Naive thymus-derived CD4-positive, alpha-beta T cell (primary cell): ENCODE results near the gene CRNKL1. TPM values are rescaled to one million over a fixed set of nuclear protein-coding genes. Genes with fewer than 3 reads are reported as not detected.

Source experiments
- ATAC-seq: fragments of 150-1000 bp; cut with Tn5 transposase; 2 replicates; pipeline ENCODE4 v1.10.0; 2021; ENCODE audit warnings: mild to moderate bottlenecking, moderate library complexity
- CTCF ChIA-PET: fragments of 350-600 bp; sonication (Branson Sonifier 250); formaldehyde crosslinking; loops from one replicate; lab custom pipeline; 2021; ENCODE audit warnings: antibody characterized with exemption; lab: Charles Lee
- POLR2A ChIA-PET: fragments of 350-600 bp; sonication (Branson Sonifier 250); formaldehyde crosslinking; loops from one replicate; lab custom pipeline; 2021; ENCODE audit warnings: antibody characterized with exemption, inconsistent platforms; lab: Charles Lee
- DNase-seq, 9 donors: peaks; one replicate each; pipeline versions ENCODE4 v3.0.0 to v3.0.0-alpha.2; 2020 to 2022; ENCODE audit warnings: mixed read lengths in 1 of 9
- H3K27ac ChIP-seq: one replicate; pipeline ENCODE4 v1.7.0; 2013; ENCODE audit warnings: mild to moderate bottlenecking, low read depth, low read length, moderate library complexity
- H3K27me3 ChIP-seq, 2 donors: one replicate each; pipeline ENCODE4 v1.7.0; 2013; ENCODE audit warnings: low read length in 2 of 2, mild to moderate bottlenecking in 2 of 2, moderate library complexity in 2 of 2; ENCODE audit not compliant: control insufficient read depth in 2 of 2, insufficient read depth in 2 of 2
- H3K36me3 ChIP-seq, 3 experiments: 1 replicate in 2 of 3; 2 replicates in 1 of 3; pipeline ENCODE4 v1.7.0; 2013; ENCODE audit warnings: low read length in 3 of 3, mild to moderate bottlenecking in 3 of 3, moderate library complexity in 1 of 3; ENCODE audit not compliant: insufficient read depth in 3 of 3, control insufficient read depth in 2 of 3
- H3K4me1 ChIP-seq, 2 donors: one replicate each; pipeline ENCODE4 v1.7.0; 2013; ENCODE audit warnings: low read length in 2 of 2, mild to moderate bottlenecking in 2 of 2, moderate library complexity in 1 of 2; ENCODE audit not compliant: control insufficient read depth in 2 of 2, insufficient read depth in 2 of 2
- H3K4me3 ChIP-seq: 2 replicates; pipeline ENCODE4 v1.7.0; 2013; ENCODE audit warnings: mild to moderate bottlenecking, low read length
- H3K9me3 ChIP-seq, 3 experiments: 1 replicate in 2 of 3; 2 replicates in 1 of 3; pipeline ENCODE4 v1.7.0; 2013; ENCODE audit warnings: low read length in 3 of 3; ENCODE audit not compliant: control insufficient read depth in 2 of 3
- H3K27ac Mint-ChIP-seq, 9 donors: one replicate each; pipeline ENCODE4 v1.8.0; 2020 to 2022; ENCODE audit warnings: mixed read lengths in 9 of 9, mild to moderate bottlenecking in 8 of 9, moderate library complexity in 5 of 9, inconsistent platforms in 2 of 9
- H3K27me3 Mint-ChIP-seq, 5 donors: one replicate each; pipeline ENCODE4 v1.8.0; 2021 to 2022; ENCODE audit warnings: mixed read lengths in 5 of 5, mild to moderate bottlenecking in 1 of 5
- H3K36me3 Mint-ChIP-seq, 5 donors: one replicate each; pipeline ENCODE4 v1.8.0; 2020 to 2022; ENCODE audit warnings: mixed read lengths in 5 of 5, mild to moderate bottlenecking in 3 of 5, inconsistent platforms in 1 of 5
- H3K4me1 Mint-ChIP-seq, 7 donors: one replicate each; pipeline ENCODE4 v1.8.0; 2020 to 2022; ENCODE audit warnings: mixed read lengths in 7 of 7, mild to moderate bottlenecking in 3 of 7, inconsistent platforms in 1 of 7
- H3K4me3 Mint-ChIP-seq, 10 donors: one replicate each; pipeline ENCODE4 v1.8.0; 2020 to 2022; ENCODE audit warnings: mild to moderate bottlenecking in 10 of 10, mixed read lengths in 10 of 10, moderate library complexity in 6 of 10, inconsistent platforms in 2 of 10
- H3K9me3 Mint-ChIP-seq, 11 donors: one replicate each; pipeline ENCODE4 v1.8.0; 2020 to 2022; ENCODE audit warnings: mixed read lengths in 11 of 11, mild to moderate bottlenecking in 4 of 11, inconsistent platforms in 1 of 11, moderate library complexity in 1 of 11
- intact Hi-C, 2 donors: fragments of 100-400 bp; cut with micrococcal nuclease; formaldehyde crosslinking; loops; one replicate each; pipeline ENCODE4 v1.15.1; 2023
- polyA plus RNA-seq, 2 donors: library from polyadenylated mRNA; unstranded; fragments of 300-500 nt; fragmentation: Illumina TruSeq; gene quantifications; one replicate each; pipeline ENCODE4 v1.2.3, GENCODE V29; 2021
- total RNA-seq, 6 experiments: library from RNA in 5 of 6; stranded (reverse) in 5 of 6; gene quantifications; 1 replicate in 5 of 6; 2 replicates in 1 of 6; pipeline ENCODE4 v1.2.3 and lab custom pipeline; 2021 to 2026

The CRNKL1 gene
- total and polyA plus RNA-seq, 7 experiments from 2014 or later: 9.1 to 32.1 (median 20.2) TPM

DNA sequence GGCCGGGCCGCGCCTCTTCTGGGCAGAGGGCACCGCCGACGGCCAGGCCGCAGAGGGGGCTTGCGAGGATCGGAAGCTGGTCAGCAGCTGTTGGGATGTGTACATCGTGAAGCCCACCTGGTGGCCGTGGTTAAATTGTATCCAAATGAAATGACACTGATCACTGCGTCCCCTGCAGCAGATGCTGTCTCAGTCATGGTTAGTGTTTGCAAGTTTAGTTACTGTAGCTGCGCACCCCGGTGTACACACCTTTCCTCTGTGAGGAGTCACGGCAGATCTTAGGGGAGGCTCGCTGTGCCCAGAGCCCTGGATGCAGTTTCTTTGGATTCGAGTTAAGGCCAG, 34.5 kb downstream of the CRNKL1 start:
- ATAC-seq (no peak), DNase-seq (peak in 4 of 9 donors; percentile 6 to 27 (median 10))
- Mint-ChIP-seq H3K9me3 (no peaks in the 10 kb centered on the region), H3K36me3 (peaks cover 0 to 4% (median 0%) of the 10 kb centered on the region in 5 donors), H3K4me1 (peaks cover 37 to 68% (median 65%) of the 10 kb centered on the region in 7 donors), H3K27ac (peak overlapping the region; percentile 60 to 94 (median 90)), H3K27me3 (no peaks in the 10 kb centered on the region), H3K4me3 (peak overlapping the region; percentile 85 to 95 (median 92))
- Histone ChIP-seq H3K27me3 (no peaks in the 10 kb centered on the region), H3K9me3 (no peaks in the 10 kb centered on the region), H3K4me1 (peaks cover 9 to 28% of the 10 kb centered on the region in 2 donors), H3K4me3 (peak overlapping the region; percentile 77), H3K27ac (peak overlapping the region; percentile 83), H3K36me3 (peaks cover 0 to 9% (median 0%) of the 10 kb centered on the region in 3 experiments)
- POLR2A ChIA-PET: interaction anchor here (1.4 to 3.4 kb wide), 3 partner anchors 9 to 1224 kb away, joined by 5 to 31 read pairs (median 11); partner anchors contain the start of genes CFAP61 and CRNKL1
- CTCF ChIA-PET: interaction anchor here (3.0 kb wide), 1 partner anchor 34 kb away, joined by 29 read pairs; the partner anchor contains the start of genes CFAP61 and CRNKL1
- intact Hi-C loops: loop anchor here (1.0 to 5.0 kb wide), 9 partner anchors 34 to 1881 kb away; partner anchors contain the start of genes CFAP61 (in 2 of the 2), CRNKL1 (in 2 of the 2), RALGAPA2 (in 2 of the 2) and DTD1 (in 1 of the 2)

DNA sequence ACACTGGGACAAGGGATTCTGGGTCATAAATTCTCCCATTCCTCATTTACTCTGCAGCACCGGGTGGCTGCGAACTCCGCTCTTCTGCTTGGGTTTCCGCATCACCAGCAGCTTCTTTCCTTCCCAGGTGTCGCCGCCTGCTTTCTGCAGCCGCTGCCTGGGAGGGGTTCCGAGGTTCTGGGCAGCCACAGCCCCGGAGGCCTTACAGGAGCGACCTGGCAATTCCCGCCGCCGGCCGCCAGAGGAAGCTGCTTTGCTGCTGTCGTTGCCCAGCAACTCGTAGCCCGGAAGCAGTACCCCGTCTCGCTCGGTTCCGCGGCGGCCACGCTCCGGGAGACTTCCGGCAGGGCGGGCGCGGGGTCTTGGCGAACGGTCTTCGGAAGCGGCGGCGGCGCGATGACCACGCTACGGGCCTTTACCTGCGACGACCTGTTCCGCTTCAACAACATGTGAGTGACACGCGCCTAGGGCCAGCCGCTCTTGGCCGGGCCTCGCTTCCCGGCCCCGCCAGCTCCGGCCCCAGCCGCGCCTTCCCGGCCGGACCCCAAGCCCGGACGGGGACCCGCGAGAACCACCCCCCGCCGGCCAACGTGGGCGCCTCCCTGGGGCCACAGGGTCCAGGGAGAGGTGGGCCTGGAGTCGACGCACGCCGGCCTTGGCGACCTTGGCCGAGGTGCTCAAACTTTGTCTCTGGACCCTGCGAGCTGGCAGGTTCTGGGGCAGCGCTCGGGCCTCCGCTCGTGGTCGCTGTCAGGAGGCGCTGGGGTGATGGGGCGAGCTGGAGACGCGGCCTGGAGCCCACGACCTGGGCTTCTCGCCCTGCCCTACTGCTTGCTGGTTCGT, 35.0 kb downstream of the CRNKL1 start, which contains the start of gene NAA20:
Gene NAA20 (plus strand): TSS at position 362 of the 843 bp plus-strand sequence. CDS start 35 bp downstream, at position 397.
- peak within 1 kb of the TSS; percentile 88 to 96 (median 93) for H3K4me3 Mint-ChIP-seq
- ATAC-seq (peak; percentile 99), DNase-seq (peak; percentile 80 to 89 (median 87))
- Histone ChIP-seq H3K9me3 (no peaks in the 10 kb centered on the region), H3K36me3 (peaks cover 0 to 6% (median 0%) of the 10 kb centered on the region in 3 experiments), H3K27ac (peak within 1 kb of the TSS; percentile 83), H3K27me3 (no peaks in the 10 kb centered on the region), H3K4me1 (peaks cover 9 to 28% of the 10 kb centered on the region in 2 donors), H3K4me3 (peak within 1 kb of the TSS; percentile 77)
- H3K36me3 Mint-ChIP-seq: peaks cover 0 to 4% (median 0%) of the 10 kb centered on the region in 5 donors
- ChIA-PET CTCF (interaction anchor here (1.6 to 3.0 kb wide), 2 partner anchors 31 to 35 kb away, joined by 3 to 29 read pairs; partner anchors contain the start of genes CFAP61 and CRNKL1), POLR2A (interaction anchor here (0.6 to 3.4 kb wide), 5 partner anchors 10 to 1512 kb away, joined by 3 to 31 read pairs (median 5); partner anchors contain the start of genes CFAP61 and CRNKL1)
- no peaks in the 10 kb centered on the region for H3K27me3 Mint-ChIP-seq
- intact Hi-C loops: loop anchor here (1.0 to 5.0 kb wide), 9 partner anchors 35 to 1880 kb away; partner anchors contain the start of genes CFAP61 (in 2 of the 2), CRNKL1 (in 2 of the 2), RALGAPA2 (in 2 of the 2) and DTD1 (in 1 of the 2)
- H3K4me1 Mint-ChIP-seq: peaks cover 38 to 68% (median 63%) of the 10 kb centered on the region in 7 donors
- H3K9me3 Mint-ChIP-seq: no peaks in the 10 kb centered on the region
- peak within 1 kb of the TSS; percentile 90 to 96 (median 94) for H3K27ac Mint-ChIP-seq

DNA sequence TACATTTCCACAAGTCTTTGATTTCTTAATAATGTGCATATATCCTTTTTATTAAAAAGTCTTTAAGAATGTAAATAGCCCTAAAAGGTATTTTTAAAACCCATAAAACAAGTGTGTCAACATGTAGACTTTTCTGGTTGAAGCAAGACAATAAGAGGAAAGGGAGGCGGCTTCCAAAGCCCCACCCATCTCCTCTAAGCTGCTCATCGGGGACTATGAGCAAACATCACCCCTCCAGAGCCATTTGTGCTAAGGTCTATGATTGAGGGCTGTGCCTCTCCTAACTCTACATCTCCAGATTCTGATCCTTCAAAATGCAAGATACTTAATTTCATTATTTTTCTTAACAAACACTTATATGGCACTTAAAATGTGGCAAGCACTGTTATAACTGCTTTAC, 37.6 kb downstream of the CRNKL1 start:
- Histone ChIP-seq H3K27me3 (peaks cover 0 to 3% of the 10 kb centered on the region in 2 donors), H3K4me3 (no peak overlapping the region), H3K9me3 (no peaks in the 10 kb centered on the region), H3K36me3 (peaks cover 0 to 6% (median 0%) of the 10 kb centered on the region in 3 experiments), H3K27ac (no peak overlapping the region), H3K4me1 (peaks cover 9 to 17% of the 10 kb centered on the region in 2 donors)
- H3K36me3 Mint-ChIP-seq: peaks cover 0 to 1% (median 0%) of the 10 kb centered on the region in 5 donors
- H3K27ac Mint-ChIP-seq: peak overlapping the region in 6 of 9 donors; percentile 34 to 78 (median 58)
- peaks cover 21 to 45% (median 38%) of the 10 kb centered on the region in 7 donors for H3K4me1 Mint-ChIP-seq
- peaks cover 5 to 10% (median 8%) of the 10 kb centered on the region in 5 donors for H3K27me3 Mint-ChIP-seq
- peak in 4 of 9 donors; percentile 8 to 29 (median 24) for DNase-seq
- intact Hi-C loops: loop anchor here in 1 of 2 donors (5.0 kb wide), 4 partner anchors 1222 to 1877 kb away; partner anchors contain the start of genes DTD1, KAT14, PET117 and ZNF133
- CTCF ChIA-PET: no interaction called here
- no peak for ATAC-seq
- H3K4me3 Mint-ChIP-seq: peak overlapping the region in 3 of 10 donors; percentile 42 to 51 (median 47)
- POLR2A ChIA-PET: interaction anchor here (3.4 kb wide), 1 partner anchor 37 kb away, joined by 31 read pairs; the partner anchor contains the start of genes CFAP61 and CRNKL1
- no peaks in the 10 kb centered on the region for H3K9me3 Mint-ChIP-seq

DNA sequence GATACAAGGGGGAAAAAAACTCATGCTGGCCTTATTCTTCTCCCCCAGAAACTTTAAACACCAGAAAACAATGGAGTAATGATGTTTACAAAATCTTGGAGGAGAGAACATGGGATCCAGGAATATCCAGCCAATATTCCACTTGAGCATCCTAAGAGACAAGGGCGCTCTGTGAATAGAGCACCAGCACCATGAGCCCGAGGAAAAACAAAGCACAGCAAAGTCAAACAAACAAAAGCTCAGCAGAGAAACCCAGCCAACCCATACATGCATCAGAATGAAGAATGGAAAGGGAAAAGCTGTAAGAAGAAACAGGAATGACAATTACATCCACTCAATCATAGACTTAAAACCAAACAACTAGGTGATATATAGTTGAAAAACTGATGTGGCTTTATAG, 39.7 kb downstream of the CRNKL1 start:
- peaks cover 0 to 1% (median 0%) of the 10 kb centered on the region in 11 donors for H3K9me3 Mint-ChIP-seq
- Histone ChIP-seq H3K27me3 (peaks cover 0 to 5% of the 10 kb centered on the region in 2 donors), H3K27ac (no peak overlapping the region), H3K4me1 (no peaks in the 10 kb centered on the region), H3K9me3 (no peaks in the 10 kb centered on the region), H3K36me3 (peaks cover 0 to 4% (median 0%) of the 10 kb centered on the region in 3 experiments), H3K4me3 (no peak overlapping the region)
- peaks cover 6 to 26% (median 17%) of the 10 kb centered on the region in 7 donors for H3K4me1 Mint-ChIP-seq
- intact Hi-C loops: no loop called here
- ChIA-PET CTCF (no interaction called here), POLR2A (no interaction called here)
- no peak for DNase-seq
- no peak for ATAC-seq
- H3K4me3 Mint-ChIP-seq: peak overlapping the region in 1 of 10 donors; percentile 38
- peaks cover 7 to 22% (median 12%) of the 10 kb centered on the region in 5 donors for H3K27me3 Mint-ChIP-seq
- H3K27ac Mint-ChIP-seq: peak overlapping the region in 2 of 9 donors; percentile 10 to 62
- H3K36me3 Mint-ChIP-seq: no peaks in the 10 kb centered on the region

DNA sequence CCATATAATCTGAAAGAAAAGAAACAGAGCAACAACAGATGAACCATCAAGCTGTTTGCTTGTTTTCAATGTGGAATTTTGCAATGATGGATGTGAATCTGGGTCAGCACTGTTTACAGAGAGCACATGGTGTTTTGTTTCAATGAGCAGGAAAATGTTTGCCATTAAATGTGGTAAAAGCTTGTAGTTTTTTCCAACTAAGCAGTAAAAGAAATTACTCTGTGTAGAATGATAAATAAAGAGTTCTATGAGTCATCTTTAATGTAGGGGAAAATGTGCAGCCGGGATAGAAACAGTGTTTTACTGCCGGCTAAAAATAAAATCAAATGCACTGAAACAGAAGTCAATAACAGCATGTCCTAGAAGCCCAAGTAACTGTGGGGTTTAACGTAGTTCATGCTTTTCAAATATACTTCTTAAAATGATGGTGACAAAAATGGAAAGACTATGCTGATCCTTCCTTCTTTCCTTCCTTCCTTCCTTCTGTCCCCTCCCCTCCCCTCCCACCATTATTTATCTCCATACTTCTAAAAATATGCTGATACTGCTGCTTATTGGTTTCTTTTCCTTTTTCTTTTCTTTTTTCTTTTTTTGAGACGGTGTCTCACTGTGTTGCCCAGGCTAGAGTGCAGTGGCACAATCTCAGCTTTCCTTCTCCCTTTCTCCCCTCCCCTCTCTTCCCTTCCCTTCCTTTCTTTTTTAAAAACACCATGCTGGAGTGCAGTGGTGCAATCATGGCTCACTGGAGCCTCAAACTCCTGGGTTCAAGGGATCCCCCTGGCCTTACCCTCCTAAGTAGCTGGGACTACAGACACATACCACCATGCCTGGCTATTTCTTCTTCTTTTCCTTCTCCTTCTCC, 41.4 kb downstream of the CRNKL1 start:
- intact Hi-C loops: no loop called here
- Mint-ChIP-seq H3K4me1 (peaks cover 0 to 18% (median 12%) of the 10 kb centered on the region in 7 donors), H3K36me3 (no peaks in the 10 kb centered on the region), H3K27me3 (peaks cover 10 to 25% (median 15%) of the 10 kb centered on the region in 5 donors), H3K9me3 (peaks cover 0 to 1% (median 0%) of the 10 kb centered on the region in 11 donors), H3K27ac (no peak overlapping the region), H3K4me3 (no peak overlapping the region)
- Histone ChIP-seq H3K4me1 (no peaks in the 10 kb centered on the region), H3K36me3 (no peaks in the 10 kb centered on the region), H3K27me3 (peaks cover 0 to 5% of the 10 kb centered on the region in 2 donors), H3K4me3 (no peak overlapping the region), H3K9me3 (no peaks in the 10 kb centered on the region), H3K27ac (no peak overlapping the region)
- no peak for DNase-seq
- ChIA-PET CTCF (no interaction called here), POLR2A (no interaction called here)
- ATAC-seq: no peak
